ENCODE data around the gene RAPGEFL1. TPM values are rescaled to one million over a fixed set of nuclear protein-coding genes. Genes with fewer than 3 reads are reported as not detected.

The RAPGEFL1 gene
- total RNA-seq, 2 experiments from 2014 or later: 7.7 to 9.4 TPM

GRCh38 chr17:40151414-40151963 is 25.8 kb upstream of the RAPGEFL1 start:
- no peaks in the 10 kb centered on the region for H3K9me3 Mint-ChIP-seq
- peaks cover 60% of the 10 kb centered on the region for H3K4me1 Mint-ChIP-seq (ENCODE audit: low read depth)
- ChIA-PET POLR2A (interaction anchor here (1.6 to 2.4 kb wide), 2 partner anchors 11 to 38 kb away, joined by 5 to 12 read pairs; partner anchors contain the start of gene CASC3), CTCF (interaction anchor here (1.0 to 1.2 kb wide), 3 partner anchors 18 to 76 kb away, joined by 3 to 4 read pairs (median 3); no protein-coding TSS in a partner anchor)
- TF ChIP-seq, protein P1, sequence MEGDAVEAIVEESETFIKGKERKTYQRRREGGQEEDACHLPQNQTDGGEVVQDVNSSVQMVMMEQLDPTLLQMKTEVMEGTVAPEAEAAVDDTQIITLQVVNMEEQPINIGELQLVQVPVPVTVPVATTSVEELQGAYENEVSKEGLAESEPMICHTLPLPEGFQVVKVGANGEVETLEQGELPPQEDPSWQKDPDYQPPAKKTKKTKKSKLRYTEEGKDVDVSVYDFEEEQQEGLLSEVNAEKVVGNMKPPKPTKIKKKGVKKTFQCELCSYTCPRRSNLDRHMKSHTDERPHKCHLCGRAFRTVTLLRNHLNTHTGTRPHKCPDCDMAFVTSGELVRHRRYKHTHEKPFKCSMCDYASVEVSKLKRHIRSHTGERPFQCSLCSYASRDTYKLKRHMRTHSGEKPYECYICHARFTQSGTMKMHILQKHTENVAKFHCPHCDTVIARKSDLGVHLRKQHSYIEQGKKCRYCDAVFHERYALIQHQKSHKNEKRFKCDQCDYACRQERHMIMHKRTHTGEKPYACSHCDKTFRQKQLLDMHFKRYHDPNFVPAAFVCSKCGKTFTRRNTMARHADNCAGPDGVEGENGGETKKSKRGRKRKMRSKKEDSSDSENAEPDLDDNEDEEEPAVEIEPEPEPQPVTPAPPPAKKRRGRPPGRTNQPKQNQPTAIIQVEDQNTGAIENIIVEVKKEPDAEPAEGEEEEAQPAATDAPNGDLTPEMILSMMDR (IDR thresholded peaks at IDR 0.05): no peak
- H3K27ac Mint-ChIP-seq: no peak overlapping the region
- peaks cover 84% of the 10 kb centered on the region for H3K36me3 Mint-ChIP-seq (ENCODE audit: low read depth)
- Histone ChIP-seq H3K9me3 (ENCODE audit: control insufficient read depth in 1 of 2, insufficient read depth in 1 of 2, low read length in 2 of 2) (no peaks in the 10 kb centered on the region), H3K27me3 (ENCODE audit: control insufficient read depth in 1 of 2, insufficient read depth in 2 of 2, low read length in 2 of 2) (no peaks in the 10 kb centered on the region), H3K27ac (ENCODE audit: low read depth in 1 of 2, low read length in 2 of 2) (no peak overlapping the region), H3K4me3 (ENCODE audit: low read length) (no peak overlapping the region), H3K4me1 (ENCODE audit: insufficient read depth, low read length) (peaks cover 28% of the 10 kb centered on the region), H3K36me3 (ENCODE audit: insufficient read depth, low read length) (peaks cover 82% of the 10 kb centered on the region)
- intact Hi-C loops (cut with DNase I, micrococcal nuclease): no loop called here
- ATAC-seq (ENCODE audit: poor library complexity) (no peak), DNase-seq (no peak)
- no peaks in the 10 kb centered on the region for H3K27me3 Mint-ChIP-seq
- no peak overlapping the region for H3K4me3 Mint-ChIP-seq

DNA sequence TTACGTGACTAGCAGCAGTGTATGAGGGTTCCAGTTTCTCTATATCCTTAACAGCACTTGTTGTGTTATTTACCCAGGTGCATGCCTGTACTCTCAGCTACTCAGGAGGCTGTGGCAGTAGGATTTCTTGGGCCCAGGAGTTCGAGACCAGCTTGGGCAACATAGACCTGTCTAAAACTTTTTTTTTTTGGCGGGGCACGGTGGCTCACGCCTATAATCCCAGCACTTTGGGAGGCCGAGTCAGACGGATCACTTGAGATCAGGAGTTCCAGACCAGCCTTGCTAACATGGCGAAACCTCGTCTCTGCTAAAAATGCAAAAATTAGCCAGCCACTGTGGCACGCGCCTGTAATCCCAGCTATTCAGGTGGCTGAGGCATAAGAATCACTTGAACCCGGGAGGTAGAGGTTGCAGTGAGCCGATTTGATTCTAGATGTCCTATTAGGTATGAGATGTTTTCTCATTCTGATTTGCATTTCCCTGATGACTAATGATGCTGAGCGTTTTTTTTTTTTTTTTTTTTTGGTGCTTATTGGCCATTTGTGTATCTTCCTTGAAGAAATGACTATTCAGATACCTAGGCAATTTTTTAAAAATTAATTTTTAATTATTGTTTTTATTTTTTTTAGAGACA is 23.6 kb upstream of the RAPGEFL1 start:
- ChIA-PET POLR2A (interaction anchor here (2.4 kb wide), 1 partner anchor 13 kb away, joined by 12 read pairs; the partner anchor contains the start of gene CASC3), CTCF (interaction anchor here (0.9 to 1.0 kb wide), 2 partner anchors 15 to 41 kb away, joined by 4 to 6 read pairs; no protein-coding TSS in a partner anchor)
- no peak overlapping the region for H3K27ac Mint-ChIP-seq
- ATAC-seq (ENCODE audit: poor library complexity) (no peak), DNase-seq (no peak)
- no peak overlapping the region for H3K4me3 ChIP-seq (ENCODE audit: low read length)
- H3K27ac ChIP-seq (ENCODE audit: low read depth in 1 of 2, low read length in 2 of 2): no peak overlapping the region
- H3K36me3 ChIP-seq (ENCODE audit: insufficient read depth, low read length): peaks cover 66% of the 10 kb centered on the region
- intact Hi-C loops (cut with DNase I, micrococcal nuclease): no loop called here
- H3K27me3 ChIP-seq (ENCODE audit: control insufficient read depth in 1 of 2, insufficient read depth in 2 of 2, low read length in 2 of 2): no peaks in the 10 kb centered on the region
- H3K9me3 ChIP-seq (ENCODE audit: control insufficient read depth in 1 of 2, insufficient read depth in 1 of 2, low read length in 2 of 2): no peaks in the 10 kb centered on the region
- no peaks in the 10 kb centered on the region for H3K27me3 Mint-ChIP-seq
- H3K4me1 ChIP-seq (ENCODE audit: insufficient read depth, low read length): peaks cover 20% of the 10 kb centered on the region
- peaks cover 68% of the 10 kb centered on the region for H3K36me3 Mint-ChIP-seq (ENCODE audit: low read depth)
- peaks cover 55% of the 10 kb centered on the region for H3K4me1 Mint-ChIP-seq (ENCODE audit: low read depth)
- TF ChIP-seq, protein P1 (IDR thresholded peaks at IDR 0.05): no peak
- H3K9me3 Mint-ChIP-seq: no peaks in the 10 kb centered on the region
- no peak overlapping the region for H3K4me3 Mint-ChIP-seq

- H3K4me3 ChIP-seq (ENCODE audit: low read length): no peak overlapping the region
- POLR2A ChIA-PET: interaction anchor here (1.4 kb wide), 1 partner anchor 35 kb away, joined by 3 read pairs; no protein-coding TSS in a partner anchor
- ATAC-seq (ENCODE audit: poor library complexity) (no peak), DNase-seq (no peak)
- TF ChIP-seq, protein P1 (IDR thresholded peaks at IDR 0.05): no peak
- no peaks in the 10 kb centered on the region for H3K27me3 ChIP-seq (ENCODE audit: control insufficient read depth in 1 of 2, insufficient read depth in 2 of 2, low read length in 2 of 2)
- Mint-ChIP-seq H3K36me3 (ENCODE audit: low read depth) (peaks cover 58% of the 10 kb centered on the region), H3K27ac (peak overlapping the region; percentile 37), H3K9me3 (no peaks in the 10 kb centered on the region), H3K4me1 (ENCODE audit: low read depth) (peaks cover 31% of the 10 kb centered on the region), H3K27me3 (no peaks in the 10 kb centered on the region), H3K4me3 (no peak overlapping the region)
- intact Hi-C loops (cut with DNase I, micrococcal nuclease): no loop called here
- H3K27ac ChIP-seq (ENCODE audit: low read depth in 1 of 2, low read length in 2 of 2): no peak overlapping the region
- peaks cover 17% of the 10 kb centered on the region for H3K4me1 ChIP-seq (ENCODE audit: insufficient read depth, low read length)
- H3K9me3 ChIP-seq (ENCODE audit: control insufficient read depth in 1 of 2, insufficient read depth in 1 of 2, low read length in 2 of 2): no peaks in the 10 kb centered on the region
- peaks cover 64% of the 10 kb centered on the region for H3K36me3 ChIP-seq (ENCODE audit: insufficient read depth, low read length)
- CTCF ChIA-PET: interaction anchor here (1.1 to 2.2 kb wide), 3 partner anchors 10 to 82 kb away, joined by 3 to 5 read pairs (median 3); no protein-coding TSS in a partner anchor
These were observed 19.3 kb upstream of the RAPGEFL1 start for GRCh38 chr17:40157973-40158372.
